GM12891 (cell line): ENCODE measurements around the gene MCTP1.

Source experiments
- PAX5 ChIP-seq: IDR thresholded peaks from 2 replicates; pipeline ENCODE4 v1.6.1; 2011; ENCODE audit warnings: low read length, moderate library complexity, mild to moderate bottlenecking; ENCODE audit not compliant: insufficient read depth, severe bottlenecking
- POLR2A ChIP-seq: IDR thresholded peaks from 2 replicates; pipeline ENCODE4 v1.6.1; 2011; ENCODE audit warnings: low read depth, low read length, control low read depth
- POLR2AphosphoS5 ChIP-seq: IDR thresholded peaks from 2 replicates; pipeline ENCODE4 v1.6.1; 2011; ENCODE audit warnings: low read depth, low read length, control low read depth
- POU2F2 ChIP-seq: IDR thresholded peaks from 2 replicates; pipeline ENCODE4 v1.6.1; 2011; ENCODE audit warnings: low read depth, mild to moderate bottlenecking, control low read depth, low read length, moderate library complexity
- SPI1 ChIP-seq: IDR thresholded peaks from 2 replicates; pipeline ENCODE4 v1.6.1; 2011; ENCODE audit warnings: low read depth, low read length, control low read depth
- TAF1 ChIP-seq: IDR thresholded peaks from 2 replicates; pipeline ENCODE4 v1.6.1; 2011; ENCODE audit warnings: low read depth, low read length, control low read depth

- TF ChIP-seq TAF1, result no peak
- TF ChIP-seq POLR2A, result no peak
- TF ChIP-seq POLR2AphosphoS5, result no peak
- TF ChIP-seq POU2F2, result no peak
- TF ChIP-seq SPI1, result no peak
- no peak for TF ChIP-seq PAX5
Measured at GRCh38 chr5:94672746-94673145, 612.1 kb downstream of the MCTP1 start.
